Astrocyte of the hippocampus (primary cell): Measurements from ENCODE around the gene NEK6.
A peak's percentile ranks its signal among the peaks of the same experiment; 100 is the strongest.

Experiments
- DNase-seq: peaks from one replicate; pipeline ENCODE4 v3.0.0; 2011; ENCODE audit warnings: low read depth, low spot score

The NEK6 gene

GRCh38 chr9:124261736-124262648, 4.2 kb downstream of the NEK6 start:
- DNase-seq, result peak; percentile 72

DNA sequence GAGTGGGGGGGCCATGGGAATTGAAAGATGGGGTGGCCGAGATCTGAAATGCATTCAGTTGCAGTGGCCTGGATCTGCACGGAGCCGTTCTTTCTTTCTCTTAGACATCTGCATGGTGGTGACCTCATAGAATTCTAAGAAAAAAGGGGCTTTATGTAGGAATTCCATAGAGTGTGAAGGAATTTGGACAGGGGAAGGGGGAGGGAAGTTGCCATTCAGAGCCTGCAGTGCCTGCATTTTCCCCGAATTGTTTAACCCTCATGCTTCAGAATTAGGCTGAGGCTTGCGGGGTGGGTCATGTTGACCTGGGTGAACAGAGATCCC, 4.9 kb downstream of the NEK6 start:
- DNase-seq, result peak; percentile 88

GRCh38 chr9:124263213-124263612, 5.5 kb downstream of the NEK6 start:
- DNase-seq, result no peak

DNA sequence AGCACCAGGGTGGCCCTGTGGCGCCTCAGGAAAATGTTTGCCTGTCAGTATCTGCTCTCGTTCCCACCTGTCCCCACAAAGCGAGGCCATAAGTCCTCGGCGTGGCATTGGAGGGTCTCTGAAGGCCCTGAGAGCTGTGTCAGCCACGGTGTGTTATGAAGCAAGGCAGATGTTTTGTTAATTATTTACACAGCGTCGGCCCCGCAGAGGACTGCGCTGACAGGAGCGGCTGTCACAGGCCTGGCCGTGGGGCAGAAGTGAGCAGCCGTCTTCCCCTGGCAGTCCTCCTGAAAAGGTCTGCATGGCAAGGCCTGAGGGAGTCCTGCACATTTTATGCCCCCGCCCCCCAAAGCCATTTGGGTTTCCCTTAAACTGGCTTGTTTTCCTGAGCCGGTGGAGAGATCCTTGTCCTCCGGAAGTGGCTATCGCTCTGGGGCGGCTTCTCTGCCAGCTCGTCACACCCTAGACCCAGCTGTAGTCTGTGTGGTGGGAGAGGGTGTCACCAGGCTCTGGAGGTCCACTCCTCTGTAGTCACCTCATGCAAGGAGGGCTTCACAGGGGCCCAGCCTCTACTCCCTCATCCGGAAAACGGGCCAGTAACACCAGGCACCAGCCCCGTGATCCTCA, 6.2 kb downstream of the NEK6 start:
- no peak for DNase-seq

DNA sequence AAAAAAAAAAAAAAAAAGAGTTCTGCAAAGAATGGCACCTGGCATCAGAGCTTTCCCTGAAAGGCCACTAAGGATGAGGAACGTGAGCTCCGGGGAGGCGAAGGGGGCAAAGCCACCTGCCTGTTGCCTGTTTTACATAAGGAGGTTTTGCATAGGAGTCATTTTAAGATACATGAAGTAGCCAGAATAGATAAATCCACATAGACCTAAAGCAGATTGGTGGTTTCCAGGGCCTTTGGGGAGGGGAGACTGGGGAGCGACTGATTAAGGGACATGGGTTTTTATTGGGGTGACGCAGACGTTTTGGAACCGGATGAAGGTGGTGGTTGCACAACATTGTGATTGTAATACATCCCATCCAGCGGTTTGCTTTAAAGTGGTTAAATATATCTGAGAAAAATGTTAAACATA, 7.1 kb downstream of the NEK6 start:
- DNase-seq, result peak; percentile 8

- DNase-seq, result peak; percentile 8
Measured at GRCh38 chr9:124265551-124265950, 7.8 kb downstream of the NEK6 start.

DNA sequence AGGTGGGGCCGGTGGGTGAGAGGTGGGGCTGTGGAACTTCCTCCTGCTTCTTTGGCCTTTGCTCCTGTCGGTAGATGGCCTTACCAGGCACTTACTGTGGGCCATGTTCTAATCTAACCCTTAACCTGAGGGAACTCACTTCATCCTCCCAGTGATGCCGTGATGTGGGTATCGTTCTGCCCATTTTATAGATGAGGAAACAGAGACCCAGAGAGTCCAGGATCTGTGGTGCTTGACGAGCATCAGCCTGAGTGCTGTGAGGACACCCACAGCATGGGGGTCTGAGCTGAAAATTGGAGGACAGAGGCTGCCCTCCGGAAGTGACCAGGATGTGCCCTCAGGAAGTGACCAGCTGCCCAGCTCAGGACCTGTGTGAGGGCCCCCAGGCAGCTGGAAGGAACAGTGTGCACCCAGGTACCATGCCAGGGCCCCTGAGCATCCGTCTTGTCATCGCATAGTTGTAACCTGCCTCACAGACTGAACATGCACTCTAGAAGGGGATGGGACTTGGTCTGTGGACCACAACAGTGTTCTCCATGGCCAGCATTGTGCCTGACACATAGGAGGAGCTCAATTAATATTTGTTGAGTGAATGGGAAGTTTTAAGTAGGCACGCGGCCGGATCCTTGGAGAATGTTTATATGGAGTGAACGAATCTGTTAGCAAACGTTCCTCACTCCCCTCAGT, 8.5 kb downstream of the NEK6 start:
- DNase-seq, result peak; percentile 53

DNA sequence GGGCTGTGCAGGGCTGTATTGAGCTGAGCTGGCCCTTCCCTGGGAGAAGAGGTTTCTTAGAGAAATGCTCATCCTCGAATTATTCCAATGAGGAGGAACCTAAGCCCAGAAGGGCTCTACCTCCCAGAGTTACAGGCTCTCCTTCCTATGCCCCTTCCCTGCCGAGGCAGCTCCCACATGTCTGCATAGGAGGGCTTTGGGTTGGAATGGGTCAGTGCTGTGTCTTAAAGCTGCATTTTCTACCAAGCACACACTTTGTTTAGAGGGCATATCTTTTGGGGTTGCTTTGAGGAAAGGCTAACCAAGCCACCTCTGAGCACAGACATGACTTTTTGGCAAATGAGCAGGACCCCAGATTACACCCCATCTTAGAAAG, 9.1 kb downstream of the NEK6 start:
- no peak for DNase-seq

GRCh38 chr9:124267271-124267807, 9.6 kb downstream of the NEK6 start:
- peak; percentile 94 for DNase-seq

- DNase-seq, result peak; percentile 5
Measured at GRCh38 chr9:124268248-124268647, 10.5 kb downstream of the NEK6 start.

DNA sequence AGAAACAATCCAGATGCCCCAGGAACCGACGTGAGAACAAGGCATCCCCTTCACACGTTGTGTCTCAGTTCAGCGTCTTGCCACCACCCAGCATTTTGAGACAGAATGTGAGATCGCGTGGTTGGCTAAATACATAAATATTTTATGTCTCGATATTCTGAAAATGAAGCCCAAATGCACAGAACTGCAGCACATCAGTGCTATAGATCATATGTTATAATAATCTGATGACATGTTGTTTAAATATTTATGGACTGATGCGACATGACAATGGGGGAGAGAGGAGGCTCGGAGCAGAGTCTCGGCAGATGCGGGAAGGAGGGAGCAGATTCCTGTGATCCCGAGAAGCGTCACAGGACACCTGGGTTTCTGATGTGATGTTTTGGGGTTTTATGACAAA, 10.9 kb downstream of the NEK6 start:
- DNase-seq, result no peak

DNA sequence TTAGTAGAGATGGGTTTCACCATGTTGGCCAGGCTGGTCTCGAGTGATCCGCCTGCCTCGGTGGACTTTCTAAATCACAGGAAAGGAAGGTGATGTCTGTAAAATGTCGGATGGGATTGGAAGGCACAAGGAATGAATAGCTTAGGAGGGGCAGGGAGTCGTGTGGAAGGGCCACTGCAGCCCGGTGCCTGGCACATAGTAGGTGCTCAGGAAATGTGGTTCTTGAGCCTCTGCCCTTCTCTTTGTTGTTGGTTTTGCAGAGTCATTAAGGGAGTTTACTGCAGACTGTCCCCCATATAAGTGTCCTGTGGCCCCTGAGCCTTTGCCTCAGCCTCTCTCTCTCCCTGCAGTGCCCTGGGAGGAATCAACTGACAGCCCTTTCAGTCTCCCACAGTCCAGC, 11.8 kb downstream of the NEK6 start:
- DNase-seq, result no peak

- no peak for DNase-seq
Measured at GRCh38 chr9:124270504-124271335, 13.0 kb downstream of the NEK6 start.

GRCh38 chr9:124271660-124272059, 13.9 kb downstream of the NEK6 start:
- no peak for DNase-seq

- DNase-seq, result no peak
Measured at GRCh38 chr9:124272118-124272517, 14.4 kb downstream of the NEK6 start.

- DNase-seq, result no peak
Measured at GRCh38 chr9:124272979-124273378, 15.2 kb downstream of the NEK6 start.

DNA sequence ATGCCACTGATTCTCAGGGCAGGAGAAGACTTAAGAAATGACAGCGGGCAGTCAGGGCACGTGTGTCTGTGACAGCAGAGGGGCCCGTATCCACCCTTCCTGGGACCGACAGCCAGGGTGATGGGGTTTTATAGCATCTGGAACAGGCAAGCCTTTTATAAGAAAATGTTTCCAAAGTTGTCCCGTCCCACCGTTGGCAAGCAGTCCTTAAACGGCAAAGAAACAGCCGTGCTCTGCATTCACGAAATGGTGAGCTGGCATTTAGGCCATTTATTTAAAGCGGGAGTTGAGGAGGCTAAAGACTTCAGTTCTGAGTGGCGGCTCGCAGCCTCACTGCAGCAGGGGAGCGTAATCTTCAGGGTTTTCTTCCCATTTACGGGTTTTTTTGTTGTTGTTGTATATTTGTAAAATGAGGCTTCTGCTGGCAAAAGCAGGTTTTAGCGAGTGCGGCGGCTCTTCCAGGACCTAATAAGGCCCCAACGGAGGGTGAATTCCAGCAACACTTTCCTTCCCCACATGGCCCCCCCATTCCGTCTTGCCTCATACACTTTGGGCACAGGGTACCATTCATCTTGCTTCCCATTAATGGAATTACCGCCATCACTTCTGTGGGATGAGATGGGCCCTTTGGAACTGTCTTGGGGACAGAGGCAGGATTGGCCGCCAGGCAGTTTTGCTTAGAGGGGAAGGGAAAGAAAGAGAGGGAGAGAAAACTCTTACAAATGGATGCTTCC, 15.8 kb downstream of the NEK6 start:
- DNase-seq, result peak; percentile 69

DNA sequence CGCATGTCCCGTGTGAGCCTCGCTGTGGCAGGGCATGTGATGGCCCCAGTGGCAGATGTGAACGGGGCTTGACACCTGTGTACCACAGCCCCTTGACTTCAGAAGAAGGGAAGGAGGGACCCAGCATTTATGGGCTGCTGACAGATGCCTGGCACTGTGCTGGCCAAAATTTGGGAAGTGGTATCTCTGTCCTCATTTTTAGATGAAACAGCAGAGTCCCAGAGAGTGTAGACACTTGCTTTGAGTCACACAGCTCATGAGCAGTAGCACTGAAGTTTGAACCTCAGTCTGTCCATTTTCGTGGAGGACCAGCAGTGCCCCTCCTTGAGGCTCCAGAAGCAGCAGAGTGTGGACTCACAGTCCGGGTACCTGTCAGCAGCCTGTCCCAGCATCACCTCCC, 16.5 kb downstream of the NEK6 start:
- no peak for DNase-seq

GRCh38 chr9:124274738-124275137, 17.0 kb downstream of the NEK6 start:
- DNase-seq, result no peak

DNA sequence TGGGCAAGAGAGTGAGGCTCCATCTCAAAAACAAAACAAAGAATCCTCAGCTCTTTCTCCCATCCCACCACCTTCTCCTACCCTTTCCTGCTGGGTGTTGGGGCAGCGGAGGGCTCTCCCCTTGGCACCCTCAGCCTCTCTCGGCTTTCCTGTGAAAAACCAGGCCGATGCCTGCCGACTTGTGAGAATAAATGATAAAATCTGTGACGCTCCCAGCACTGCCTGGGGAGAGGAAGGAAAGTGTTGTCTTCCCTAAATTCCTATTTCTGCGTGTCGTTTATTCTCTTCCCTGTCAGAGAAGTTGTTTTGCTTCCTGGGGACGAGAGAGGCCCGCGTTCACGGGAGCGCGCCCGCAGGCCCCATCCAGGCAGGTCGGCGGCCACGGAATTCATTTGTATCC, 19.7 kb downstream of the NEK6 start:
- no peak for DNase-seq

- DNase-seq, result no peak
Measured at GRCh38 chr9:124278054-124278540, 20.3 kb downstream of the NEK6 start.
